HG03097 (cell line): ENCODE data around the gene NEDD4L.
A peak's percentile ranks its signal among the peaks of the same experiment; 100 is the strongest.

ENCODE experiments used
- ATAC-seq: cut with Tn5 transposase; IDR thresholded peaks from one replicate; pipeline ENCODE4 v1.9.1; 2021; ENCODE audit not compliant: unreplicated experiment, low FRiP score

Gene NEDD4L

GRCh38 chr18:58088691-58089065, 44.7 kb downstream of the NEDD4L start:
- no peak for ATAC-seq

- peak; percentile 89 for ATAC-seq
These were observed 47.1 kb downstream of the NEDD4L start for GRCh38 chr18:58091099-58091611.

GRCh38 chr18:58093311-58093803, 49.3 kb downstream of the NEDD4L start:
- no peak for ATAC-seq

GRCh38 chr18:58095222-58095621, 51.2 kb downstream of the NEDD4L start:
- ATAC-seq = no peak

GRCh38 chr18:58095655-58096054, 51.6 kb downstream of the NEDD4L start:
- ATAC-seq = no peak

- no peak for ATAC-seq
These were observed 52.6 kb downstream of the NEDD4L start for GRCh38 chr18:58096658-58097057.

GRCh38 chr18:58097121-58097906, 53.3 kb downstream of the NEDD4L start:
- ATAC-seq = no peak

GRCh38 chr18:58097907-58098166, 53.8 kb downstream of the NEDD4L start:
- ATAC-seq = no peak

GRCh38 chr18:58098706-58099105, 54.7 kb downstream of the NEDD4L start:
- ATAC-seq = no peak

- no peak for ATAC-seq
These were observed 56.1 kb downstream of the NEDD4L start for GRCh38 chr18:58100154-58100553.

- no peak for ATAC-seq
These were observed 57.3 kb downstream of the NEDD4L start for GRCh38 chr18:58101291-58101794.

- no peak for ATAC-seq
These were observed 58.0 kb downstream of the NEDD4L start for GRCh38 chr18:58102018-58102417.

- no peak for ATAC-seq
These were observed 58.8 kb downstream of the NEDD4L start for GRCh38 chr18:58102875-58103274.

GRCh38 chr18:58103339-58103985, 59.4 kb downstream of the NEDD4L start:
- no peak for ATAC-seq

- ATAC-seq = no peak
These were observed 60.1 kb downstream of the NEDD4L start for GRCh38 chr18:58104096-58104495.

- ATAC-seq = no peak
These were observed 61.3 kb downstream of the NEDD4L start for GRCh38 chr18:58105206-58105887.

- no peak for ATAC-seq
These were observed 61.8 kb downstream of the NEDD4L start for GRCh38 chr18:58105888-58106260.

GRCh38 chr18:58106289-58107070, 62.5 kb downstream of the NEDD4L start:
- ATAC-seq = no peak

- no peak for ATAC-seq
These were observed 65.2 kb downstream of the NEDD4L start for GRCh38 chr18:58109256-58109655.

- ATAC-seq = no peak
These were observed 66.4 kb downstream of the NEDD4L start for GRCh38 chr18:58110398-58110797.

- no peak for ATAC-seq
These were observed 68.1 kb downstream of the NEDD4L start for GRCh38 chr18:58112174-58112573.
